ENCODE measurements around the gene SUSD5. TPM values are rescaled to one million over a fixed set of nuclear protein-coding genes. Genes with fewer than 3 reads are reported as not detected.

SUSD5 gene
- polyA plus RNA-seq, 1 of the 3 experiments (the other 2 are of a cell fraction) = 1.2 TPM

DNA sequence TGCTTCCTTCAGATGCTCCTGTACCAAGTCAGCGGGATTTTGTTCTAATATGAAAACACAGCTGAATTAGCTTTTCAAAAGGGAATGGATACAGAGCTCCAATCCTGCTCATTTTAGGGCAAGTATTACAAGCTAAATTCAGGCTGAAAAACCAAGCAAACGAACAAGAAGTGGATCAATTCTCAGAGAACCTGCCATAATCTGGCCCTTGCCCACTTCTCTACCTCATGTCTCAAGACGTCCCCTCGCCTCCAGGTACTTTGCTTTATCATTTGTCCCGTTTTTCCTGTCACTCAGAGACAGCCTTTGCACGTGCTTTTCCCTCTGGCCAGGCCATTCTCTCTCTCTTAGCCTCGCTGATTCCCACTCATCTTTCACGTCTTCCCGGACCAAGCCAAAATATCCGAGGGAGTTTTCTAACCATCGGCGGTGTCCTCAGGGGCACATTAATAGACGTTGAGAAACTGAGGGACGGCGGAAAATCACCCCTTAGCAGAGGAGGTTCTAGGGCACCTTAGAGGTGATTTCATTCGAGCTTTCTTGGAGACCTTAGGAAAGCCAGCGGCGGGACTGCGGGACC lies 654 bp downstream of the SUSD5 start:
- Histone ChIP-seq H2AFZ (ENCODE audit: low read depth) (peak overlapping the region; percentile 85), H3F3A (replicated peaks; ENCODE audit: insufficient read depth) (no peaks in the 10 kb centered on the region), H3K27me3 (ENCODE audit: insufficient read depth) (no peaks in the 10 kb centered on the region), H3K27ac (ENCODE audit: low read depth in 2 of 2, low read length in 1 of 2) (no peak overlapping the region), H3K4me3 (ENCODE audit: low read depth in 2 of 2, low read length in 1 of 2) (peak overlapping the region; percentile 53 to 73), H3K9me2 (no peaks in the 10 kb centered on the region), H3K4me2 (peak overlapping the region; percentile 87), H3K36me3 (replicated peaks in 1 of 2; ENCODE audit: control insufficient read depth in 1 of 2, insufficient read depth in 2 of 2, low read length in 1 of 2) (no peaks in the 10 kb centered on the region), H3K9me3 (no peaks in the 10 kb centered on the region), H3K4me1 (ENCODE audit: control insufficient read depth in 1 of 2, insufficient read depth in 2 of 2, low read depth in 1 of 2, low read length in 1 of 2) (peaks cover 0 to 5% of the 10 kb centered on the region in 2 experiments; a peak in 1 of 4 replicates), H3K9ac (peak overlapping the region; percentile 52; the same call in 1 of the 2 replicates), H3K79me2 (ENCODE audit: insufficient read depth) (no peaks in the 10 kb centered on the region), H4K20me1 (ENCODE audit: insufficient read depth) (no peaks in the 10 kb centered on the region)
- POLR2A ChIA-PET = no interaction called here
- TF ChIP-seq TCF12 (IDR thresholded peaks at IDR 0.05) (no peak), NRF1 (IDR thresholded peaks at IDR 0.05; ENCODE audit: low read depth, low read length) (no peak), ELF1 (IDR thresholded peaks at IDR 0.05) (no peak), CHD2 (IDR thresholded peaks at IDR 0.05; ENCODE audit: low read length, partially characterized antibody) (no peak), RFX5 (IDR thresholded peaks at IDR 0.05; ENCODE audit: low read length) (no peak), POLR2AphosphoS5 (IDR thresholded peaks at IDR 0.05; ENCODE audit: low read depth, low read length) (no peak), GATA2 (CRISPR knock-in tag; IDR thresholded peaks at IDR 0.05) (no peak), RXRA (IDR thresholded peaks at IDR 0.05; ENCODE audit: borderline replicate concordance, low read depth) (no peak), YY1 (IDR thresholded peaks at IDR 0.05; ENCODE audit: low read depth) (no peak), SIN3A (IDR thresholded peaks at IDR 0.05; ENCODE audit: borderline replicate concordance, low read depth, low read length) (no peak), RAD21 (IDR thresholded peaks at IDR 0.05; ENCODE audit: low read length) (no peak)
- TF ChIP-seq, protein P1, sequence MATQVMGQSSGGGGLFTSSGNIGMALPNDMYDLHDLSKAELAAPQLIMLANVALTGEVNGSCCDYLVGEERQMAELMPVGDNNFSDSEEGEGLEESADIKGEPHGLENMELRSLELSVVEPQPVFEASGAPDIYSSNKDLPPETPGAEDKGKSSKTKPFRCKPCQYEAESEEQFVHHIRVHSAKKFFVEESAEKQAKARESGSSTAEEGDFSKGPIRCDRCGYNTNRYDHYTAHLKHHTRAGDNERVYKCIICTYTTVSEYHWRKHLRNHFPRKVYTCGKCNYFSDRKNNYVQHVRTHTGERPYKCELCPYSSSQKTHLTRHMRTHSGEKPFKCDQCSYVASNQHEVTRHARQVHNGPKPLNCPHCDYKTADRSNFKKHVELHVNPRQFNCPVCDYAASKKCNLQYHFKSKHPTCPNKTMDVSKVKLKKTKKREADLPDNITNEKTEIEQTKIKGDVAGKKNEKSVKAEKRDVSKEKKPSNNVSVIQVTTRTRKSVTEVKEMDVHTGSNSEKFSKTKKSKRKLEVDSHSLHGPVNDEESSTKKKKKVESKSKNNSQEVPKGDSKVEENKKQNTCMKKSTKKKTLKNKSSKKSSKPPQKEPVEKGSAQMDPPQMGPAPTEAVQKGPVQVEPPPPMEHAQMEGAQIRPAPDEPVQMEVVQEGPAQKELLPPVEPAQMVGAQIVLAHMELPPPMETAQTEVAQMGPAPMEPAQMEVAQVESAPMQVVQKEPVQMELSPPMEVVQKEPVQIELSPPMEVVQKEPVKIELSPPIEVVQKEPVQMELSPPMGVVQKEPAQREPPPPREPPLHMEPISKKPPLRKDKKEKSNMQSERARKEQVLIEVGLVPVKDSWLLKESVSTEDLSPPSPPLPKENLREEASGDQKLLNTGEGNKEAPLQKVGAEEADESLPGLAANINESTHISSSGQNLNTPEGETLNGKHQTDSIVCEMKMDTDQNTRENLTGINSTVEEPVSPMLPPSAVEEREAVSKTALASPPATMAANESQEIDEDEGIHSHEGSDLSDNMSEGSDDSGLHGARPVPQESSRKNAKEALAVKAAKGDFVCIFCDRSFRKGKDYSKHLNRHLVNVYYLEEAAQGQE (IDR thresholded peaks at IDR 0.05; ENCODE audit: low read depth, low read length) = no peak
- TF ChIP-seq, protein P2, sequence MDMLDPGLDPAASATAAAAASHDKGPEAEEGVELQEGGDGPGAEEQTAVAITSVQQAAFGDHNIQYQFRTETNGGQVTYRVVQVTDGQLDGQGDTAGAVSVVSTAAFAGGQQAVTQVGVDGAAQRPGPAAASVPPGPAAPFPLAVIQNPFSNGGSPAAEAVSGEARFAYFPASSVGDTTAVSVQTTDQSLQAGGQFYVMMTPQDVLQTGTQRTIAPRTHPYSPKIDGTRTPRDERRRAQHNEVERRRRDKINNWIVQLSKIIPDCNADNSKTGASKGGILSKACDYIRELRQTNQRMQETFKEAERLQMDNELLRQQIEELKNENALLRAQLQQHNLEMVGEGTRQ (IDR thresholded peaks at IDR 0.05; ENCODE audit: borderline replicate concordance, low read depth, low read length) = no peak
- TF ChIP-seq, protein P3, sequence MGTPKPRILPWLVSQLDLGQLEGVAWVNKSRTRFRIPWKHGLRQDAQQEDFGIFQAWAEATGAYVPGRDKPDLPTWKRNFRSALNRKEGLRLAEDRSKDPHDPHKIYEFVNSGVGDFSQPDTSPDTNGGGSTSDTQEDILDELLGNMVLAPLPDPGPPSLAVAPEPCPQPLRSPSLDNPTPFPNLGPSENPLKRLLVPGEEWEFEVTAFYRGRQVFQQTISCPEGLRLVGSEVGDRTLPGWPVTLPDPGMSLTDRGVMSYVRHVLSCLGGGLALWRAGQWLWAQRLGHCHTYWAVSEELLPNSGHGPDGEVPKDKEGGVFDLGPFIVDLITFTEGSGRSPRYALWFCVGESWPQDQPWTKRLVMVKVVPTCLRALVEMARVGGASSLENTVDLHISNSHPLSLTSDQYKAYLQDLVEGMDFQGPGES (IDR thresholded peaks at IDR 0.05; ENCODE audit: low read depth, low read length) = no peak
- 29% methylated on average over 15 of the region's 19 CpGs for WGBS (ENCODE audit: low lambda C conversion rate)
- DNase-seq = no peak
- CTCF ChIA-PET = interaction anchor here (0.5 to 1.9 kb wide), 6 partner anchors 9 to 155 kb away, joined by 3 to 7 read pairs (median 3); no protein-coding TSS in a partner anchor

Measured in SK-N-SH (cell line).